HCT116 (cell line): ENCODE data around the gene RASGRF2. TPM values are rescaled to one million over a fixed set of nuclear protein-coding genes. Genes with fewer than 3 reads are reported as not detected.

Experiments used
- ATAC-seq: fragments of 200-7000 bp; cut with Tn5 transposase; 2 replicates; pipeline ENCODE4 v1.9.1; 2020; ENCODE audit warnings: mild to moderate bottlenecking, moderate library complexity
- BruUV-seq: library from RNA; stranded (reverse); fragments of 400-500 nt; replicated peaks from 2 replicates; lab custom pipeline; 2021; lab: Mats Ljungman, UMichigan
- CTCF ChIA-PET: fragments of 300-600 bp; sonication (Branson Sonifier 250); formaldehyde crosslinking; loops from one replicate; lab custom pipeline; 2021; ENCODE audit warnings: antibody characterized with exemption; lab: Charles Lee
- POLR2A ChIA-PET: fragments of 300-600, 350-600 bp; sonication (Branson Sonifier 250); formaldehyde crosslinking; loops from one replicate; lab custom pipeline; 2021; ENCODE audit warnings: antibody characterized with exemption; lab: Charles Lee
- RAD21 ChIA-PET, 2 experiments: fragments of 300-600 bp; sonication (Branson Sonifier 250); formaldehyde crosslinking; loops; one replicate each; lab custom pipeline; 2023; ENCODE audit warnings: low total read pairs in 2 of 2; ENCODE audit not compliant: uncharacterized antibody in 2 of 2, unreplicated experiment in 2 of 2, low non-redundant PET in 1 of 2; lab: Charles Lee
- DNase-seq: peaks from one replicate; pipeline ENCODE4 v3.0.0-alpha.2; 2010; ENCODE audit warnings: low read depth, low spot score
- H2AFZ ChIP-seq: fragments of 200-600 bp; shearing (Covaris generic), sonication (generic); 2 replicates; pipeline ENCODE4 v1.6.1; 2017; ENCODE audit warnings: low read depth, mixed run types, mixed read lengths, antibody characterized with exemption, low read length; ENCODE audit not compliant: poor library complexity, severe bottlenecking
- H3K27ac ChIP-seq: 2 replicates; pipeline ENCODE4 v1.5.1; 2012; ENCODE audit warnings: low read depth, low read length
- H3K27me3 ChIP-seq: fragments of 200-600 bp; sonication (generic); 2 replicates; pipeline ENCODE4 v1.6.1; 2016; ENCODE audit warnings: mixed run types, low read length, mixed read lengths; ENCODE audit not compliant: insufficient read depth
- H3K36me3 ChIP-seq, 2 experiments: fragments of 200-500 bp in 1 of 2; fragments of 200-600 bp in 1 of 2; sonication (Bioruptor generic) in 1 of 2; sonication (generic) in 1 of 2; 2 replicates each; pipeline versions ENCODE4 v1.5.1 to v1.6.1; 2014 to 2016; ENCODE audit warnings: low read length in 2 of 2, inconsistent platforms in 1 of 2, mixed read lengths in 1 of 2, mixed run types in 1 of 2; ENCODE audit not compliant: insufficient read depth in 2 of 2, control insufficient read depth in 1 of 2
- H3K4me1 ChIP-seq, 2 experiments: fragments of 200-600 bp in 1 of 2; sonication (generic) in 1 of 2; 2 replicates each; pipeline versions ENCODE4 v1.5.1 to v1.6.1; 2012 to 2017; ENCODE audit warnings: low read length in 2 of 2, inconsistent platforms in 1 of 2, mild to moderate bottlenecking in 1 of 2, mixed read lengths in 1 of 2, mixed run types in 1 of 2, moderate library complexity in 1 of 2; ENCODE audit not compliant: insufficient read depth in 2 of 2, control insufficient read depth in 1 of 2
- H3K4me2 ChIP-seq: fragments of 200-600 bp; sonication (generic); 2 replicates; pipeline ENCODE4 v1.6.1; 2017; ENCODE audit warnings: mixed run types, low read length, mixed read lengths
- H3K4me3 ChIP-seq, 2 experiments: fragments of 200-600 bp in 1 of 2; sonication (generic) in 1 of 2; replicated peaks in 1 of 2; 2 replicates each; pipeline ENCODE4 v1.5.1; 2011 to 2016; ENCODE audit warnings: low read length in 2 of 2, control low read depth in 1 of 2, low read depth in 1 of 2, mild to moderate bottlenecking in 1 of 2, mixed read lengths in 1 of 2, mixed run types in 1 of 2
- H3K79me2 ChIP-seq: fragments of 200-600 bp; sonication (generic); 2 replicates; pipeline ENCODE4 v1.6.1; 2017; ENCODE audit warnings: mild to moderate bottlenecking, mixed run types, low read length, moderate library complexity, mixed read lengths; ENCODE audit not compliant: insufficient read depth
- H3K9ac ChIP-seq: fragments of 200-600 bp; sonication (generic); 2 replicates; pipeline ENCODE4 v1.6.1; 2016; ENCODE audit warnings: low read length, mixed read lengths
- H3K9me2 ChIP-seq: fragments of 200-600 bp; sonication (generic), shearing (Covaris generic); 2 replicates; pipeline ENCODE4 v1.6.1; 2017; ENCODE audit warnings: mixed run types, mild to moderate bottlenecking, moderate library complexity; ENCODE audit not compliant: insufficient read depth
- H3K9me3 ChIP-seq, 2 experiments: fragments of 200-500 bp in 1 of 2; fragments of 200-600 bp in 1 of 2; sonication (Bioruptor generic) in 1 of 2; sonication (generic) in 1 of 2; 2 replicates each; pipeline ENCODE4 v1.6.1; 2014 to 2017; ENCODE audit warnings: low read length in 2 of 2, mixed read lengths in 2 of 2, inconsistent platforms in 1 of 2, low read depth in 1 of 2, mild to moderate bottlenecking in 1 of 2, mixed run types in 1 of 2, moderate library complexity in 1 of 2; ENCODE audit not compliant: control insufficient read depth in 1 of 2, insufficient read depth in 1 of 2
- H4K20me1 ChIP-seq: fragments of 200-600 bp; sonication (generic), shearing (Covaris generic); 2 replicates; pipeline ENCODE4 v1.6.1; 2017; ENCODE audit warnings: mixed run types, mild to moderate bottlenecking, moderate library complexity; ENCODE audit not compliant: insufficient read depth
- ATF3 ChIP-seq: IDR thresholded peaks from 2 replicates; pipeline ENCODE4 v1.6.1; 2012
- CBX3 ChIP-seq: IDR thresholded peaks from 2 replicates; pipeline ENCODE4 v1.6.1; 2012; ENCODE audit warnings: low read depth
- CEBPB ChIP-seq: IDR thresholded peaks from 2 replicates; pipeline ENCODE4 v1.6.1; 2012; ENCODE audit warnings: low read depth
- CTCF ChIP-seq, 3 experiments: fragments of 200-600 bp in 1 of 3; sonication (generic) in 1 of 3; IDR thresholded peaks in 2 of 3; conservative IDR thresholded peaks in 1 of 3; 2 replicates each; pipeline ENCODE4 v1.5.1; 2012 to 2017; ENCODE audit warnings: low read depth in 2 of 3, low read length in 2 of 3, antibody characterized with exemption in 1 of 3, borderline replicate concordance in 1 of 3, control low read depth in 1 of 3, mild to moderate bottlenecking in 1 of 3, mixed read lengths in 1 of 3, mixed run types in 1 of 3, moderate library complexity in 1 of 3; ENCODE audit not compliant: insufficient read depth in 1 of 3
- EGR1 ChIP-seq: IDR thresholded peaks from 2 replicates; pipeline ENCODE4 v1.6.1; 2012; ENCODE audit warnings: low read depth
- ELF1 ChIP-seq: IDR thresholded peaks from 2 replicates; pipeline ENCODE4 v1.6.1; 2012; ENCODE audit warnings: low read depth, borderline replicate concordance
- EZH2 ChIP-seq: fragments of 200-600 bp; sonication (generic); IDR thresholded peaks from 2 replicates; pipeline ENCODE4 v1.6.1; 2017; ENCODE audit warnings: antibody characterized with exemption, mixed run types
- EZH2phosphoT487 ChIP-seq: fragments of 200-600 bp; IDR thresholded peaks from 2 replicates; pipeline ENCODE4 v1.6.1; 2018; ENCODE audit warnings: antibody characterized with exemption, borderline replicate concordance
- FOSL1 ChIP-seq: IDR thresholded peaks from 2 replicates; pipeline ENCODE4 v1.6.1; 2012; ENCODE audit warnings: low read depth
- JUND ChIP-seq: IDR thresholded peaks from 2 replicates; pipeline ENCODE4 v1.6.1; 2012
- MAX ChIP-seq: IDR thresholded peaks from 2 replicates; pipeline ENCODE4 v1.6.1; 2012
- POLR2AphosphoS5 ChIP-seq: IDR thresholded peaks from 2 replicates; pipeline ENCODE4 v1.6.1; 2011; ENCODE audit warnings: mild to moderate bottlenecking, low read depth, low read length, moderate library complexity
- RAD21 ChIP-seq: IDR thresholded peaks from 2 replicates; pipeline ENCODE4 v1.6.1; 2012; ENCODE audit warnings: low read depth, mild to moderate bottlenecking
- REST ChIP-seq: IDR thresholded peaks from 2 replicates; pipeline ENCODE4 v1.6.1; 2012; ENCODE audit warnings: low read depth
- SIN3A ChIP-seq: IDR thresholded peaks from 2 replicates; pipeline ENCODE4 v1.6.1; 2012; ENCODE audit warnings: low read depth
- SP1 ChIP-seq: IDR thresholded peaks from 2 replicates; pipeline ENCODE4 v1.6.1; 2012; ENCODE audit warnings: low read depth
- SRF ChIP-seq: IDR thresholded peaks from 2 replicates; pipeline ENCODE4 v1.6.1; 2012; ENCODE audit warnings: low read depth
- TCF7L2 ChIP-seq: IDR thresholded peaks from 2 replicates; pipeline ENCODE4 v1.7.0; 2011; ENCODE audit warnings: borderline replicate concordance, inconsistent platforms; ENCODE audit not compliant: insufficient read depth, insufficient read length; ENCODE audit errors: extremely low read depth
- ZBTB33 ChIP-seq: IDR thresholded peaks from 2 replicates; pipeline ENCODE4 v1.6.1; 2011; ENCODE audit warnings: mild to moderate bottlenecking, low read length, moderate library complexity; ENCODE audit not compliant: insufficient replicate concordance; ENCODE audit errors: extremely low read depth
- ZNF274 ChIP-seq: fragments of 200-500 bp; sonication (Bioruptor generic); IDR thresholded peaks from 2 replicates; pipeline ENCODE4 v1.6.1; 2014; ENCODE audit warnings: mild to moderate bottlenecking, low read depth, low read length, inconsistent platforms
- intact Hi-C: fragments of 100-400 bp; cut with micrococcal nuclease; formaldehyde crosslinking; loops from 2 replicates; pipeline ENCODE4 v1.10.0; 2022
- total RNA-seq: library from RNA; stranded (reverse); gene quantifications from one replicate; pipeline ENCODE4 v1.2.1, GENCODE V29; 2021; ENCODE audit not compliant: unreplicated experiment

Gene RASGRF2
- total RNA-seq, 1 experiment from 2014 or later: 0.05 TPM

- POLR2A ChIA-PET: no interaction called here
- Histone ChIP-seq H3K4me1 (no peaks in the 10 kb centered on the region), H4K20me1 (no peaks in the 10 kb centered on the region), H3K27ac (no peak overlapping the region), H3K9me3 (no peaks in the 10 kb centered on the region), H2AFZ (no peak overlapping the region), H3K4me2 (no peak overlapping the region), H3K4me3 (no peak overlapping the region), H3K27me3 (no peaks in the 10 kb centered on the region), H3K9me2 (no peaks in the 10 kb centered on the region), H3K9ac (no peak overlapping the region)
- ATAC-seq (no peak), DNase-seq (no peak)
- RAD21 ChIA-PET: no interaction called here
- intact Hi-C loops: no loop called here
- CTCF ChIA-PET: no interaction called here
- BruUV-seq: no TSS peak
- TF ChIP-seq SIN3A (no peak), ZNF274 (no peak), ELF1 (no peak), FOSL1 (no peak), JUND (no peak), EZH2phosphoT487 (no peak), SRF (no peak), CTCF (IDR thresholded peaks at IDR 0.05 in 2 of 3, conservative IDR thresholded peaks at IDR 0.05 in 1 of 3; ENCODE audit: borderline replicate concordance in 1 of 3, insufficient read depth in 1 of 3, low read depth in 2 of 3, low read length in 2 of 3) (no peak), POLR2AphosphoS5 (no peak), ZBTB33 (no peak), CBX3 (no peak), EGR1 (no peak), MAX (no peak), EZH2 (no peak), SP1 (no peak), TCF7L2 (no peak), REST (no peak), RAD21 (no peak), CEBPB (no peak), ATF3 (no peak; the same call in 1 of the 2 replicates)
- TF ChIP-seq, all 23 proteins: peak for 0
- Histone ChIP-seq H3K36me3 (no peaks in the 10 kb centered on the region), H3K79me2 (no peaks in the 10 kb centered on the region)
These were observed 50.4 kb downstream of the RASGRF2 start for GRCh38 chr5:81010336-81011169.
